ENCODE results near the gene GNB1L.
"Not testable (repeated sequence)": the region's sequence is repeated elsewhere in the genome, so short reads cannot be mapped to it uniquely, and the experiment has no call there.

GRCh38 chr22:19792383-19792896, 62.2 kb downstream of the GNB1L start:
- TF ChIP-seq CTCF, EZH2 (IDR thresholded peaks at IDR 0.05): not testable (repeated sequence)

Measured in neural progenitor cell (in vitro differentiated cells).